NCI-H1092 treated with DMSO at 0.1 percent for 48 hours (cell line): ENCODE measurements around the gene BBS1.

Experiments used
- DNase-seq: peaks from one replicate; lab custom pipeline; 2025; lab: John Stamatoyannopoulos, UW

Gene BBS1

GRCh38 chr11:66549696-66550095, 39.3 kb downstream of the BBS1 start:
- no peak for DNase-seq

GRCh38 chr11:66550887-66551286, 40.5 kb downstream of the BBS1 start:
- no peak for DNase-seq

- DNase-seq, result no peak
These were observed 44.2 kb downstream of the BBS1 start for GRCh38 chr11:66554602-66555001.

GRCh38 chr11:66555416-66555815, 45.0 kb downstream of the BBS1 start:
- DNase-seq, result no peak

- no peak for DNase-seq
These were observed 45.7 kb downstream of the BBS1 start for GRCh38 chr11:66556086-66556485.

- peak; percentile 28 for DNase-seq
These were observed 47.4 kb downstream of the BBS1 start for GRCh38 chr11:66557733-66558326.

GRCh38 chr11:66559142-66559865, 48.9 kb downstream of the BBS1 start:
- no peak for DNase-seq

GRCh38 chr11:66559866-66560676, 49.6 kb downstream of the BBS1 start:
- no peak for DNase-seq

GRCh38 chr11:66561178-66561974, 50.9 kb downstream of the BBS1 start:
- no peak for DNase-seq

GRCh38 chr11:66561975-66562248, 51.5 kb downstream of the BBS1 start:
- DNase-seq, result no peak

- no peak for DNase-seq
These were observed 51.8 kb downstream of the BBS1 start for GRCh38 chr11:66562275-66562674.

- no peak for DNase-seq
These were observed 52.6 kb downstream of the BBS1 start for GRCh38 chr11:66562907-66563583.

- DNase-seq, result no peak
These were observed 53.4 kb downstream of the BBS1 start for GRCh38 chr11:66563832-66564231.

- no peak for DNase-seq
These were observed 54.1 kb downstream of the BBS1 start for GRCh38 chr11:66564538-66564937.

- DNase-seq, result no peak
These were observed 54.5 kb downstream of the BBS1 start for GRCh38 chr11:66564984-66565383.

GRCh38 chr11:66566221-66566620, 55.8 kb downstream of the BBS1 start:
- DNase-seq, result no peak

- no peak for DNase-seq
These were observed 57.3 kb downstream of the BBS1 start for GRCh38 chr11:66567787-66568123.

- DNase-seq, result peak; percentile 86
These were observed 57.9 kb downstream of the BBS1 start, which contains the start of gene CTSF for GRCh38 chr11:66568124-66568916. TSS of gene CTSF (minus strand) at chr11:66568606. CDS start at chr11:66568486, 120 bp downstream.

- no peak for DNase-seq
These were observed 58.6 kb downstream of the BBS1 start for GRCh38 chr11:66569076-66569475.

- no peak for DNase-seq
These were observed 59.8 kb downstream of the BBS1 start for GRCh38 chr11:66570079-66570849.
